ENCODE measurements around the gene BTBD9. TPM values are rescaled to one million over a fixed set of nuclear protein-coding genes. Genes with fewer than 3 reads are reported as not detected.

The BTBD9 gene
- polyA plus RNA-seq, 1 donor (not counting 4 experiments of a cell fraction or from before 2014, with no cell fraction given) = 6.8 TPM

DNA sequence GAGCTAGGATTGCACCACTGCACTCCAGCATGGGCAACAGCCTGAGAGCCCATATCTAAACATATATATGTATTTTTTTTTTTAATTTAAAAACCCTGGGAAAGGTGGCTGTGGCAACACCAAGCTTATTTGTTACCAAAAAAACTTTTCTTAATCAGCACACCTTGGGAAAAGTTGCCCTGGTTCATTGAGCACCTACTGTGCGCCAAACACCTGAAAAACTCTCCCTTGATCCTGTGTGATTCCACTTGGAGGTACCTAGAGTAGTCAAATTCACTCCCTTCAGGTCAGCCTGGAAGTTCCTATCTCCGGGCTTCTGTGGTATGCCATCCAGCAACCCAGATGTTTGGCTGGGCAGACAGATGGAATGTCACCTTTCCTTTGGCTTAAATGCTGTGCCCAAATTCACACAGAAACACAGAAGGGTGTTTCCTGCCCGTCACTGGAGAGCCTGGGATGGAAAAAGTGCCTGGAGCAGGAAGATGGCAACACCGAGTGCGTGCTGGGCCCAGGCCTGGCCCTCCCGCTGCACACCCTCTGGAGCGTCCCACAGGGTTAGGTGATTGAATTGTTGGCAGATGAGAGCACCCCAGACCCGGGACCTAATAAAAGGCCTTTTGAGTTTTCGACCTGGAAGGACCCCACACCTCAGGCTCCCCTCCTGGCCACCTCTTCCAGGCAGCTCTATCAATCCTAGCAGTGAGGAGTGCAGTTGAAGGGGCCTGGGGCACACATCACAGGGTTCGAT, 482.7 kb downstream of the BTBD9 start:
- Histone ChIP-seq H3K4me3 (ENCODE audit: control insufficient read depth in 2 of 3, extremely low read depth in 1 of 3, insufficient read depth in 2 of 3, low read depth in 1 of 3, low read length in 3 of 3) (no peak overlapping the region), H3K4me2 (ENCODE audit: control insufficient read depth, extremely low read depth, insufficient read depth, low read depth, low read length) (no peak overlapping the region), H3K4me1 (ENCODE audit: control insufficient read depth, extremely low read depth, insufficient read depth, low read length) (no peaks in the 10 kb centered on the region), H3K9ac (ENCODE audit: control insufficient read depth, extremely low read depth, insufficient read depth, low read length) (no peak overlapping the region), H3K36me3 (ENCODE audit: control insufficient read depth in 2 of 2, extremely low read depth in 1 of 2, insufficient read depth in 2 of 2, low read length in 2 of 2) (peaks cover 7 to 12% of the 10 kb centered on the region in 2 experiments), H3K27ac (ENCODE audit: control insufficient read depth, insufficient read depth, low read length) (no peak overlapping the region), H3K9me3 (ENCODE audit: control insufficient read depth, low read depth, low read length) (no peaks in the 10 kb centered on the region), H3K9me1 (ENCODE audit: control insufficient read depth, extremely low read depth, insufficient read depth, low read length) (no peaks in the 10 kb centered on the region), H4K20me1 (ENCODE audit: control insufficient read depth, extremely low read depth, insufficient read depth, low read length) (no peaks in the 10 kb centered on the region), H3K79me2 (ENCODE audit: control insufficient read depth, insufficient read depth, low read length) (no peaks in the 10 kb centered on the region), H3K27me3 (ENCODE audit: control insufficient read depth, extremely low read depth, insufficient read depth, low read length) (no peaks in the 10 kb centered on the region), H2AFZ (ENCODE audit: control insufficient read depth, low read length) (no peak overlapping the region)
- dilution Hi-C loops (cut with MboI; ENCODE audit: extremely low pct_ligation_motif_present, low sequenced_read_pairs) = no loop called here
- no peak for FAIRE-seq
- no peak for DNase-seq (ENCODE audit: low read depth, low spot score)
- TF ChIP-seq EZH2 (IDR thresholded peaks at IDR 0.05; ENCODE audit: low read length) = no peak
- TF ChIP-seq, protein P1, sequence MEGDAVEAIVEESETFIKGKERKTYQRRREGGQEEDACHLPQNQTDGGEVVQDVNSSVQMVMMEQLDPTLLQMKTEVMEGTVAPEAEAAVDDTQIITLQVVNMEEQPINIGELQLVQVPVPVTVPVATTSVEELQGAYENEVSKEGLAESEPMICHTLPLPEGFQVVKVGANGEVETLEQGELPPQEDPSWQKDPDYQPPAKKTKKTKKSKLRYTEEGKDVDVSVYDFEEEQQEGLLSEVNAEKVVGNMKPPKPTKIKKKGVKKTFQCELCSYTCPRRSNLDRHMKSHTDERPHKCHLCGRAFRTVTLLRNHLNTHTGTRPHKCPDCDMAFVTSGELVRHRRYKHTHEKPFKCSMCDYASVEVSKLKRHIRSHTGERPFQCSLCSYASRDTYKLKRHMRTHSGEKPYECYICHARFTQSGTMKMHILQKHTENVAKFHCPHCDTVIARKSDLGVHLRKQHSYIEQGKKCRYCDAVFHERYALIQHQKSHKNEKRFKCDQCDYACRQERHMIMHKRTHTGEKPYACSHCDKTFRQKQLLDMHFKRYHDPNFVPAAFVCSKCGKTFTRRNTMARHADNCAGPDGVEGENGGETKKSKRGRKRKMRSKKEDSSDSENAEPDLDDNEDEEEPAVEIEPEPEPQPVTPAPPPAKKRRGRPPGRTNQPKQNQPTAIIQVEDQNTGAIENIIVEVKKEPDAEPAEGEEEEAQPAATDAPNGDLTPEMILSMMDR (optimal IDR thresholded peaks at IDR 0.05 in 1 of 3, IDR thresholded peaks at IDR 0.05 in 1 of 3, conservative IDR thresholded peaks at IDR 0.05 in 1 of 3; ENCODE audit: extremely low read depth in 1 of 3, insufficient read depth in 2 of 3, low read length in 3 of 3) = no peak

DNA sequence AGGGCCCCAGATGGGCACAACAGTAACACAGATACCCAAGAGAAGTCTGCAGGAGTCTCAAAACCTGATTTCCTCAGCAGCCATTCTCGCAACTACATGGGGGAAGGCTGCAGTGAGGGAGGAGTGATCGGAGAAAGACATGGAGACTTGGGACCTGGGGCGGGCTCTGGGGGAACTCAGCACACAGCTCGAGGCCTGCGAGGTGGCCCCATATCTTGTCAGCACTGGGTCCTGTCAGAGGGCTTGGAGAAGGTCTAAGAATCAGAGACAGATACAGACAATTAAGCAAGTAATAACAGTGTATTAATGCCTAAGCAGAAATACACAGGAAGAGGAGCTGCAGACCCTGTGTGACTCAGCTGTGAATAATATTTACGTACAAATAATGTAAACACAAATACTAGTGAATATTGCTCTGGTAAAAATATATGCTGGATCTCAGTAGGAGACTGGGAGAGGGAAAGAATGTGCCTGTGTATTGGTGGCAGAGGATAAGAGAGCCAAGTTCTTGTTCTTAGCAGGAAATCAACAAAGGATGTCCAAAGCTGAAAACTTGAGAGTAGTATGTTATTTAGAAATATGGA, 484.0 kb downstream of the BTBD9 start:
- Histone ChIP-seq H2AFZ (ENCODE audit: control insufficient read depth, low read length) (no peak overlapping the region), H3K4me1 (ENCODE audit: control insufficient read depth, extremely low read depth, insufficient read depth, low read length) (no peaks in the 10 kb centered on the region), H3K9me3 (ENCODE audit: control insufficient read depth, low read depth, low read length) (no peaks in the 10 kb centered on the region), H3K27ac (ENCODE audit: control insufficient read depth, insufficient read depth, low read length) (no peak overlapping the region), H3K4me2 (ENCODE audit: control insufficient read depth, extremely low read depth, insufficient read depth, low read depth, low read length) (no peak overlapping the region), H3K36me3 (ENCODE audit: control insufficient read depth in 2 of 2, extremely low read depth in 1 of 2, insufficient read depth in 2 of 2, low read length in 2 of 2) (peaks cover 9 to 17% of the 10 kb centered on the region in 2 experiments), H3K9me1 (ENCODE audit: control insufficient read depth, extremely low read depth, insufficient read depth, low read length) (no peaks in the 10 kb centered on the region), H4K20me1 (ENCODE audit: control insufficient read depth, extremely low read depth, insufficient read depth, low read length) (no peaks in the 10 kb centered on the region), H3K4me3 (ENCODE audit: control insufficient read depth in 2 of 3, extremely low read depth in 1 of 3, insufficient read depth in 2 of 3, low read depth in 1 of 3, low read length in 3 of 3) (no peak overlapping the region), H3K27me3 (ENCODE audit: control insufficient read depth, extremely low read depth, insufficient read depth, low read length) (no peaks in the 10 kb centered on the region), H3K79me2 (ENCODE audit: control insufficient read depth, insufficient read depth, low read length) (no peaks in the 10 kb centered on the region), H3K9ac (ENCODE audit: control insufficient read depth, extremely low read depth, insufficient read depth, low read length) (no peak overlapping the region)
- TF ChIP-seq, protein P1 (optimal IDR thresholded peaks at IDR 0.05 in 1 of 3, IDR thresholded peaks at IDR 0.05 in 1 of 3, conservative IDR thresholded peaks at IDR 0.05 in 1 of 3; ENCODE audit: extremely low read depth in 1 of 3, insufficient read depth in 2 of 3, low read length in 3 of 3) = no peak
- TF ChIP-seq EZH2 (IDR thresholded peaks at IDR 0.05; ENCODE audit: low read length) = no peak
- FAIRE-seq (no peak), DNase-seq (ENCODE audit: low read depth, low spot score) (no peak)
- dilution Hi-C loops (cut with MboI; ENCODE audit: extremely low pct_ligation_motif_present, low sequenced_read_pairs) = no loop called here
